Fibroblast of lung (primary cell): ENCODE measurements around the gene ABHD16B. TPM values are rescaled to one million over a fixed set of nuclear protein-coding genes. Genes with fewer than 3 reads are reported as not detected.

Experiments used
- DNase-seq, 2 donors: peaks; one replicate each; pipeline versions ENCODE4 v3.0.0 to v3.0.0-alpha.2; 2010; ENCODE audit warnings: low read depth in 2 of 2
- H2AFZ ChIP-seq: 2 replicates; pipeline ENCODE4 v1.5.1; 2012; ENCODE audit warnings: low read length, control low read depth, inconsistent platforms
- H3K27ac ChIP-seq: 2 replicates; pipeline ENCODE4 v1.5.1; 2011; ENCODE audit warnings: low read length, control low read depth; ENCODE audit not compliant: insufficient read depth
- H3K27me3 ChIP-seq: 2 replicates; pipeline ENCODE4 v1.5.1; 2011; ENCODE audit warnings: mild to moderate bottlenecking, low read length; ENCODE audit not compliant: control insufficient read depth, insufficient read depth
- H3K36me3 ChIP-seq: 2 replicates; pipeline ENCODE4 v1.5.1; 2011; ENCODE audit warnings: low read length; ENCODE audit not compliant: control insufficient read depth, insufficient read depth
- H3K4me1 ChIP-seq: 2 replicates; pipeline ENCODE4 v1.5.1; 2011; ENCODE audit warnings: low read length; ENCODE audit not compliant: control insufficient read depth, insufficient read depth; ENCODE audit errors: extremely low read depth
- H3K4me2 ChIP-seq: 2 replicates; pipeline ENCODE4 v1.5.1; 2011; ENCODE audit warnings: low read length, control low read depth; ENCODE audit not compliant: insufficient read depth; ENCODE audit errors: extremely low read depth
- H3K4me3 ChIP-seq, 4 experiments: fragments of 200-600 bp in 1 of 4; sonication (generic) in 1 of 4; replicated peaks in 1 of 4; 2 replicates each; pipeline ENCODE4 v1.5.1; 2011 to 2016; ENCODE audit warnings: low read length in 4 of 4, low read depth in 3 of 4, mild to moderate bottlenecking in 3 of 4, control low read depth in 2 of 4, inconsistent platforms in 1 of 4, mixed read lengths in 1 of 4; ENCODE audit not compliant: insufficient read depth in 1 of 4; ENCODE audit errors: control extremely low read depth in 1 of 4
- H3K79me2 ChIP-seq: 2 replicates; pipeline ENCODE4 v1.5.1; 2012; ENCODE audit warnings: mild to moderate bottlenecking, low read length, inconsistent platforms; ENCODE audit not compliant: control insufficient read depth, insufficient read depth
- H3K9ac ChIP-seq: 2 replicates; pipeline ENCODE4 v1.5.1; 2011; ENCODE audit warnings: mild to moderate bottlenecking, low read length, control low read depth; ENCODE audit not compliant: insufficient read depth
- H3K9me3 ChIP-seq: 2 replicates; pipeline ENCODE4 v1.5.1; 2012; ENCODE audit warnings: low read depth, low read length; ENCODE audit not compliant: control insufficient read depth, insufficient read depth
- H4K20me1 ChIP-seq: 2 replicates; pipeline ENCODE4 v1.5.1; 2011; ENCODE audit warnings: low read length; ENCODE audit not compliant: control insufficient read depth, insufficient read depth; ENCODE audit errors: extremely low read depth
- EZH2 ChIP-seq: IDR thresholded peaks from 2 replicates; pipeline ENCODE4 v1.5.1; 2012; ENCODE audit warnings: low read length, control low read depth, mild to moderate bottlenecking; ENCODE audit errors: missing control alignments
- polyA plus RNA-seq, 2 donors: library from polyadenylated mRNA; depleted of rRNA in 1 of 2; stranded (reverse) in 1 of 2; unstranded in 1 of 2; fragments of >200 nt; gene quantifications; 2 replicates each; pipeline ENCODE4 v1.2.1, GENCODE V29; 2011 to 2012; ENCODE audit warnings: missing spikeins in 1 of 2
- total RNA-seq: library from RNA; depleted of rRNA; stranded (reverse); fragments of >200 nt; gene quantifications from 2 replicates; pipeline ENCODE4 v1.2.1, GENCODE V29; 2014
- TF ChIP-seq, protein P1 (sequence below), 2 donors: IDR thresholded peaks in 1 of 2; conservative IDR thresholded peaks in 1 of 2; 1 replicate in 1 of 2; 2 replicates in 1 of 2; pipeline ENCODE4 v1.5.1; 2011 to 2012; ENCODE audit warnings: low read length in 2 of 2, control low read depth in 1 of 2, inconsistent platforms in 1 of 2, low read depth in 1 of 2, mild to moderate bottlenecking in 1 of 2

ABHD16B gene
- total and polyA plus RNA-seq, 2 donors (not counting 1 experiment from before 2014, with no cell fraction given), result not detected

GRCh38 chr20:63842258-63842657 lies 19.0 kb upstream of the ABHD16B start:
- Histone ChIP-seq H3K9me3 (no peaks in the 10 kb centered on the region), H3K4me1 (peaks cover 10% of the 10 kb centered on the region), H2AFZ (no peak overlapping the region), H3K27ac (no peak overlapping the region), H3K79me2 (no peaks in the 10 kb centered on the region), H3K9ac (no peak overlapping the region), H4K20me1 (no peaks in the 10 kb centered on the region), H3K4me2 (no peak overlapping the region), H3K36me3 (no peaks in the 10 kb centered on the region), H3K4me3 (no peak overlapping the region), H3K27me3 (peaks cover 8% of the 10 kb centered on the region)
- no peak for DNase-seq
- TF ChIP-seq, protein P1, sequence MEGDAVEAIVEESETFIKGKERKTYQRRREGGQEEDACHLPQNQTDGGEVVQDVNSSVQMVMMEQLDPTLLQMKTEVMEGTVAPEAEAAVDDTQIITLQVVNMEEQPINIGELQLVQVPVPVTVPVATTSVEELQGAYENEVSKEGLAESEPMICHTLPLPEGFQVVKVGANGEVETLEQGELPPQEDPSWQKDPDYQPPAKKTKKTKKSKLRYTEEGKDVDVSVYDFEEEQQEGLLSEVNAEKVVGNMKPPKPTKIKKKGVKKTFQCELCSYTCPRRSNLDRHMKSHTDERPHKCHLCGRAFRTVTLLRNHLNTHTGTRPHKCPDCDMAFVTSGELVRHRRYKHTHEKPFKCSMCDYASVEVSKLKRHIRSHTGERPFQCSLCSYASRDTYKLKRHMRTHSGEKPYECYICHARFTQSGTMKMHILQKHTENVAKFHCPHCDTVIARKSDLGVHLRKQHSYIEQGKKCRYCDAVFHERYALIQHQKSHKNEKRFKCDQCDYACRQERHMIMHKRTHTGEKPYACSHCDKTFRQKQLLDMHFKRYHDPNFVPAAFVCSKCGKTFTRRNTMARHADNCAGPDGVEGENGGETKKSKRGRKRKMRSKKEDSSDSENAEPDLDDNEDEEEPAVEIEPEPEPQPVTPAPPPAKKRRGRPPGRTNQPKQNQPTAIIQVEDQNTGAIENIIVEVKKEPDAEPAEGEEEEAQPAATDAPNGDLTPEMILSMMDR (conservative IDR thresholded peaks at IDR 0.05 in 1 of 2, IDR thresholded peaks at IDR 0.05 in 1 of 2; ENCODE audit: low read depth in 1 of 2, low read length in 2 of 2), result no peak
- no peak for TF ChIP-seq EZH2

DNA sequence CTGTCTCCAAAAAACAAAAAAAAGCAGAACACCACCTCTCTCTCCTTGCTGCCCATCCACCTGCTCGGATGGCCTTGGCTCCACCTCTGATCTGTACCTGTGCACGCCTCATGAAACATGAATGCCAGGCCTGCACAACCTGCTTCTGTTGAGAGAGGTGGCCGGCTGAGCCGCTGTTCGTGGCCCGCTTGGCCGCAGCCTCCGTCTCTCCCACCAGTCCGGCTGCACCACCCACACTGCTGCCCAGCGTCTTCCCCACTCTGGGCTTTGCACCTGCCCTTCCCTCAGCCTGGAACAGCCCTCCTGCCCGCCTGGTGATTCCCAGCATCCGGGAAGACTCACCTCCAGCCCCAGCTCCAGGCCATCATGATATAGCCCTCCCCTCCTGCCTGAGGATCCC lies 18.1 kb upstream of the ABHD16B start:
- Histone ChIP-seq H3K4me2 (no peak overlapping the region), H3K9ac (no peak overlapping the region)
- TF ChIP-seq, protein P1 (conservative IDR thresholded peaks at IDR 0.05 in 1 of 2, IDR thresholded peaks at IDR 0.05 in 1 of 2; ENCODE audit: low read depth in 1 of 2, low read length in 2 of 2), result no peak
- no peak for TF ChIP-seq EZH2

DNA sequence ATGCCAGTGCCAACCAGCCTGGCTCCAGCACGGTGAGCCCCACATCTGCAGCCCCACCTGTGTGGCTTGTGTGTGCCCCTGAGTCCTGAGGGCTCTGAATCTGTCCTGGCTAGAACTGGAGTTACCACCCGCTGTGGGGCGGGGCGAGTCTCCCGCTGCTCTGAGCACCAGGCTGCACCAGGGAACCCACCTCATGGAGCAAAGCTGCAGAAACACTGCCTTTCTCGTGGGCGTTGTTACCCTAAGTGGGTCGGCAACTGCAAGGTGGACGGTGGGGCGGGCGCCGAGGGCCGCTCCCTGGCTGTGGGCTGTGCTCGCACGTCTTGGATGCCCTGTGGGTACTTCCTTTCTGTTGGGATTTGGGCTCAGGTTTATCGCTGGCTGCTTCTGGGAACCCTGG lies 17.5 kb upstream of the ABHD16B start:
- peaks cover 8% of the 10 kb centered on the region for H3K27me3 ChIP-seq
- no peak for DNase-seq
- TF ChIP-seq EZH2, result no peak
- H3K27ac ChIP-seq, result no peak overlapping the region
- peaks cover 10% of the 10 kb centered on the region for H3K4me1 ChIP-seq
- no peak overlapping the region for H3K4me2 ChIP-seq
- no peaks in the 10 kb centered on the region for H3K79me2 ChIP-seq
- H4K20me1 ChIP-seq, result no peaks in the 10 kb centered on the region
- no peak overlapping the region for H3K9ac ChIP-seq
- no peaks in the 10 kb centered on the region for H3K9me3 ChIP-seq
- no peak overlapping the region for H2AFZ ChIP-seq
- H3K4me3 ChIP-seq, result no peak overlapping the region
- H3K36me3 ChIP-seq, result no peaks in the 10 kb centered on the region

More for the DNA sequence above, 18.1 kb upstream of the ABHD16B start:
- Histone ChIP-seq H3K9me3 (no peaks in the 10 kb centered on the region), H3K36me3 (no peaks in the 10 kb centered on the region), H2AFZ (no peak overlapping the region), H3K4me3 (no peak overlapping the region), H4K20me1 (no peaks in the 10 kb centered on the region), H3K4me1 (peaks cover 10% of the 10 kb centered on the region), H3K79me2 (no peaks in the 10 kb centered on the region), H3K27me3 (peaks cover 8% of the 10 kb centered on the region), H3K27ac (no peak overlapping the region)
- no peak for DNase-seq
